ENCODE results near the gene CARD9.

The CARD9 gene

DNA sequence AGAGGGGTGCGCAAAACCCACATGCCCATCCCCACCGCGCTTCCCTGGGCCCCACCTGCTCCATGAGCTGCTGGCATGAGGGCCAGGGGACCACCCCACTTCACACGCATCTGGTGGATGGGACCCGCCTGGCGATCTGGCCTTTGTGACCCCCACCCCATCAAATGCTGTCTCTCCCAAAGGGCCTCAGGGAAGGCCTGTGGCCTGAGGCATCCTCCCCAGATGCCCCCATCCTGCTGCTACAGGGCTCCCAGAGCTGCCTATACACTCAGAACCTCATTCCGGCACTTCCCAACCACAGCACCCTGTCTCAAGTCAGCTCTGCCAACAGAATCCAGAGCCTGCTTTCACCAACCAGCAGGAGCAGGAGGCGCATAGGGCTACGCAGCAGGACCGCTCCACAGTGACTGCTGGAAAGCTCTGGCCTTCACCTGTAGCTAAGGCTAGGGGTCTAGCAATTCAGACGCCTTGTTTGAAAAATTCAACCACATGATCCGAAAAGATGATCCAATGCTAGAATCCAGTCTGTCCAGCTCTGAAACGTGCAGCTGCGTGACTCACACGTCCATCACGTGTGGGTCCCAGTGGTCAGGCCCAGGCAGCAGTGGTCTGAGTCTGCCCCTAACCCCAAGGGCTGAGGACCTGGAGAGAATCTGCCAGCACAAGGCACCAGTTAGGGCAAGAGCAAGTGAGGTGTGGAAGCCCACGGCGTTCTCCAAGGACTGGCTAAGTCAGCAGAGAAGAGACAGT, 27.9 kb upstream of the CARD9 start:
- DNase-seq, result no peak

DNA sequence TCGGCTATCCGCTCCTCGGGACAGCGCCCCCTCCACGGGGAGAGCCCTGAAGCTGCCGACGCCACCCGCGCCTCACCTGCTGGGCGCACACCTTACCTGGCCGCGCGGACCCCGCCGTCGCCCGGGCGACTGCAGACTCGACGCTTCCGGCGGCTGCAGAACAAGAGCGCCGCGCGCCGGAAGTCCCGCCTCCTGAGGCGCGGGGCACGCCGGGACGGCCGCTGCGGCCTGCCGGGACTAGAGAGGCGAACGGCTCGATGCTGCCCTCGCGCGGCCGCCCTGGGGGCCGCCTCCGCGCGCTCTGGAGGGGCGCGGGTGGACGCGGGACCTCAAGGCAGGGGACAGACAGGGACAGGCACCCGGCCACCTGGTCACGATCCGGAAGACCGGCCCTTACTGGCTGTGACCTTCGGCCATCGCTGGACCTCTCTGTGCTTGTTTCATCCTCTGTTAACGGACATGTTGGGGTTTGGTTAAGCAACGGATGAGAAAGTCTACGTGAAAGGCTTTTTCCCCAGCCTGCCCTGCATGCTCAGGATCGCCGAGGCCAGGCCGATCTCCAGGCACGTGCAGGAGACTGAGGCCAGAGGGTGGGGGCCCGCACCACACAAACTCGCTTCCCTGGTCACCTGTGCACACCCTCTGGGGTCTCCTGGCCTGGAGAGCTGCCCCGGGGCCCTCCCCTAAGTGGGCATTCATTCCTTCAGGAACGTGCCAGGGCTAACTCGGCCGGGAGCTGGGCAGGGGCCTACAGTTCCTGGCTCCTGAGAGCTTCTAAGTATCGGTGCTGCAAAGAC, 26.8 kb upstream of the CARD9 start, which contains the start of gene SNAPC4:
Gene SNAPC4 (minus strand): TSS at position 133 of the 797 bp plus-strand sequence. CDS start 1,742 bp downstream, outside the sequence.
- DNase-seq, result peak; percentile 53 to 79

DNA sequence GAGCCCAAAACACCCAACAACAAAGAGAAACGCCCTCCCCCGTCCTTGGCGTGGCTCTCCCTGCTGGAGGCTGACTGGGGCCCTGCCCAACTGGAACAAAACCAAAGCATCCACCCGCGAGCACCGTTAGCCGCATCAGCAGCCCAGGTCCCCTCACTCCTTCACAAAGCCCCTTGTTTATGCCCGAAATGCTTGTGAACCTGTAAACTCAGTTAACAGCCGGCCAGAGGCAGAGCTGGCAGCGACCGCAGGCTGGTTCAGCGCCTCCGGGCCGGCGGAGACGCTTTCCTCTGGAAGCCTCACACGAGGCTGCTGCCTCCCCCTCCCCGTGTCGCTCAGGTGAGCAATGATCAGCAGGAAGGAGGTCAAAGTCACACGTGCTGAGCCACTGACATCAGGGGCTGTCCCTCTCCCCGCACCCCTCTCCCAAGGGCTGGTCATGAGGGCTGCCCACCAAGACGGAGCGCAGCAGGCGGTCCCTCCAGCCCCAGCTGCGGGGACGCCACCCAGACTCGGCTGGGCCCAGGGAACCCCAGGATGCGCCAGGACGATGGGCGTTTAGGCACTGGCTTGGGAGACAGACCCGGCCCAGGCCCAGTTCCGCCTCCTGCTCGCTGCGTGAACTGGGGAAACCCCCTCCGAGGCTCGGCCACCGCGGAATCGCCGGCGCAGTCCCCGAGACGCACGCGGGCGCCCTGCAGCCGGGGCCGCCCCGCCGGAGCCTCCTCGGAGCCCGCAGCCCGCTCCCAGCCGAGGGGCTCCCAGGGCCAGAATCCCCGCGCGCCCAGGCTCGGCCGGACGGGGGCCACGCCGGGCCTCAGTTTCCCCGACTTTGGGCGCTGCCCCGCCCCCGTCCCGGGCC, 25.9 kb upstream of the CARD9 start:
- DNase-seq, result no peak

DNA sequence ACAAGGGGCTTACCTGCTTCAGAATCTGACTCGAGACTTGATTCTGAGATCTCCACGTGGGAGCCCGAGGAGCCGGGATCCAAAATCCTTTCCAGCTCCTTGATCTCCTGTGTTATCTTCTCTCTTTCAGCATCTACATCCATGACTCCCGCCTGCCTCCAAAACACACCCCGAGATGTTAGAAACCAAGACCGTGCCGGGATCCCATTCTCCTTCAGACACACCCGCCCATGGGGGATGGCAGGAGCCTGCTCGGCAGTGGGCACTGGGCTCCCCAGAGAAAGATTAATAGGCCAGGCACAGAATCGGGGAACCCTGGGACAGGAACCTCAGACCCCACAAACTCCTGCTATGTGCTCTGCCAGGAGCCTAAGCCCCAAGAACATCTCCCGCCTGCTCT, 24.8 kb upstream of the CARD9 start:
- no peak for DNase-seq

DNA sequence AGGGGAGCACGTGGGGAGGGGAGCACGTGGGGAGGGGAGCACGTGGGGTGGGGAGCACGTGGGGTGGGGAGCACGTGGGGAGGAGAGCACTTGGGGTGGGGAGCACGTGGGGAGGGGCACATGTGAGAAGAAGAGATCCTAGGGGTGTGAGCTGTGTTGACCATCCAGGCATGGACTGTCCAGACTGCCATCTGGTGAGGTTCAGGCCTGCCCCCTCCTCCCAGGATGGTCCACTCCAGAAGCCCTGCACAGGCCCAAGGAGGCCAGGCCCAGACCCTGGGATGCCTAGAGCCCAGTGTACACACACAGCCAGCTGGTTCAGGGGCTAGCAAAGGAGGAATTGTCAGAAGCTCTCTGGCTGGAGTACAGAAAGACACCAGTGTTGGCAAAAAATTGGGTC, 24.2 kb upstream of the CARD9 start:
- DNase-seq, result no peak

DNA sequence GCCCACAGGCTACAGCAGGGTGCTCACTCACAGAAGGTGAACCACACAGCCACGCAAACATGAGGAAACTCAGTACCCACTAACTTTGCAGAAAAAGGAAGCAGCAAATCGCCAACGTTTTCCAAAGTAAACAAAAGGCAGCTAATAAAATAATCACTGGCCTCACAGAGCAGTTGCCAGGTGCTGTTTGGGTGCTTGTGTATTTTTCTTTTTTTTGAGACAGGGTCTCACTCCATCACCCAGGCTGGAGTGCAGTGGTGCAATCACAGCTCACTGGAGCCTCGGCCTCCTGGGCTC, 22.7 kb upstream of the CARD9 start:
- no peak for DNase-seq

DNA sequence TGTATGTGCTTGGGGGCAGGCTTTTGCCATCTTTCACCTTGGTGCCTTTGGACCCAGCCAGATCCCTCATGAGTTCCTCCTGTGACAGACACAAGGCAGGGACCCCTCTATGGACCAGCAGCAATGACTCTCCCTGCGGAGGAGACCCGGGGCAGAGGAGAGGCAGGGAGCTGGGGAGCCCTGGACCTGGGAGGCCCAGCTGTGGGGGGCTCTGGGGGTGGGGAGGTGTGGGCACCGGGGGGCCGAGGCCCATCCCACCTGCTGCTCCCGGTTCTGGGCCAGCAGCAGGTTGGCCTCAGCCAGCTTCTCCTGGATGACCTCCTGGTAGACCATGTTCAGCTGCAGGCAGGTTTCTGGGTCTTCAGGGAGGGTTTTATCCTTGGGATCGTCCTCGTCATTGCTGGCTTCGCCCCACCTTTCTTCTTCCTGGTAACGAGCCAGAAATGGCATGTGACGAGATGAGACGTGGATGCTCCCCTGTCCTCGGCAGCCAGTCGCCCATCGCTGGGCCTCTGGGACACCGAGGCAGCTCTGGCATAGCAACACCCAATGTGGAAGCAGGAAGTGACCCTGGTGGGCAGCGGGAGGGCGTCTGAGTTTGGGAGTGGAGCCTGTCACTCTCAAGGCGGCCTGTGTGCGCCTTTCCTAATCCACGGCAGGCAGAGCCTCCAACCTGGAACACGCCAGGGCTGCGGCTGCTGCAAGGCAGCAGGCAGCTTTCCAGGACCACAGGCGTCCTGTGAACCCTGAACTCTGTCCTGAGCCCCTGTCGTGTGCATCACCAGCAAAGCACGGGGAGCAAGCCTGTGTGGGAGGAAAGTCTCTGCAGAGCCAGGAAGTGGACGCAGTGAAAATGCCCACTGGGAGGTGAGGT, 22.1 kb upstream of the CARD9 start:
- no peak for DNase-seq

DNA sequence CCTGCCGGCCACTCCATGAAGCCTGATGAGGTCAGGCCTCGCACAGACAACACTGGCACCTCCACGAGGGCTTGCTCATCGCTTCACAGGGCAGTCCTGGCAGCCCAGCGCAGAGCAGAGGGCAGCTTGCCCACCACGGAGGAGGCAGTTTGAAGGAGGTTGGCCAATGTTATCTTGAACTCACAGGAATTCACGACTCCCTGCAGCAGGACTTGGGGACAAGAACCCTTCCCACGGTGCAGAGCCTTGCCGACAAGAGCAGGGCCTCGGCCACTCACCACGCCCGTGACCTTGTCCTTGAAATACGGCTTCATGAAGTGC, 21.5 kb upstream of the CARD9 start:
- DNase-seq, result no peak

DNA sequence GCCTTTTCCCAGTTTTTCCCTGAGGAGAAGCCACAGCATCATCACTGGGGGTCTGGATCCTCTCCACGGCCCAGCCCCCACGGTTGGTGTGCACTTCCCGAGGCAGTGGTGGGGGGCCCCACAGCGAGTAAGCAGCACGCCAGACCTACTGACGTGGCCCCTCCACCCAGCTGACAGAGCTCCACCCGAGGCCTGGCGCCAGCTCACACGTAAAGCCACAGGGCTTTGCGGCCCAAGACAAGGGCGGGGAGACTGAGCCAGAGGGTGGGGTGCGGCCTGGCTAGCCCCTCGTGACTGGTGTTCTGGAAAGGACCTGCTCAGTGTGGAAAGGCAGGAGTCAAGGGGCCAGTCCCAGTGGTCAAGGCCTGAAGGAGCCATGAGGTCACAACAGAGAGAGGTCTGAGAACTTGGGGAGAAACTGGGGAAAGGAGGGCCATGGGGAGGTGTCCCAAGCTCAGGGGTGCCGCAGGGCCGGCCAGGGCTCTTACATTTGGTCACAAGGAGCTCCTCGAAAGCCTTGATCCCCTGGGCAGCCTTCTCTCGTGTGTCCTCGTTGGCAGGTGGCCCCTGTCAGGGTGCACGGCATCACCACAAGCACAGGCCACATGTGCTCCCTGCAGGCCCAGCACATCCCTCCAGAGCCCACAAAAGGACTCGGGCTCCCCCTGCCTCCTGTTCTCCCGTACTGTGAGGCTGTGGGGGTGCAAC, 21.0 kb upstream of the CARD9 start:
- DNase-seq, result no peak

DNA sequence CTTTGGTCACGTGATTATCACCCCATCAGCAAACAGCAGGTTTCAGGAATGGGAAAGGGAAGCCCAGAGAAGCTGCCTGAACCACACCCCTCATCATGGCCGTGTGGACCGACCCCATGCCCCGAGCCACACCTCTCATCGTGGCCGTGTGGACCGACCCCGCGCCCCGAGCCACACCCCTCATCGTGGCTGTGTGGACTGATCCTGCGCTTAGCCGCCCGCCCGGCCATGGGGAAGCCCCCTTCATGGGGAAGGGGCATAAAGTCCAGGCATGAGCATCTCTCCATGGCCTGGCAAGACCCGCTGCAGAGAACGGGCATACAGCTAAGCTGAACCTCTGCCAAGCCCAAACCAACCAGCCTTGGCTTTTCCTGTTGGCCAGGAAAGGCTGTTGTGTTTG, 20.1 kb upstream of the CARD9 start:
- DNase-seq, result no peak

DNA sequence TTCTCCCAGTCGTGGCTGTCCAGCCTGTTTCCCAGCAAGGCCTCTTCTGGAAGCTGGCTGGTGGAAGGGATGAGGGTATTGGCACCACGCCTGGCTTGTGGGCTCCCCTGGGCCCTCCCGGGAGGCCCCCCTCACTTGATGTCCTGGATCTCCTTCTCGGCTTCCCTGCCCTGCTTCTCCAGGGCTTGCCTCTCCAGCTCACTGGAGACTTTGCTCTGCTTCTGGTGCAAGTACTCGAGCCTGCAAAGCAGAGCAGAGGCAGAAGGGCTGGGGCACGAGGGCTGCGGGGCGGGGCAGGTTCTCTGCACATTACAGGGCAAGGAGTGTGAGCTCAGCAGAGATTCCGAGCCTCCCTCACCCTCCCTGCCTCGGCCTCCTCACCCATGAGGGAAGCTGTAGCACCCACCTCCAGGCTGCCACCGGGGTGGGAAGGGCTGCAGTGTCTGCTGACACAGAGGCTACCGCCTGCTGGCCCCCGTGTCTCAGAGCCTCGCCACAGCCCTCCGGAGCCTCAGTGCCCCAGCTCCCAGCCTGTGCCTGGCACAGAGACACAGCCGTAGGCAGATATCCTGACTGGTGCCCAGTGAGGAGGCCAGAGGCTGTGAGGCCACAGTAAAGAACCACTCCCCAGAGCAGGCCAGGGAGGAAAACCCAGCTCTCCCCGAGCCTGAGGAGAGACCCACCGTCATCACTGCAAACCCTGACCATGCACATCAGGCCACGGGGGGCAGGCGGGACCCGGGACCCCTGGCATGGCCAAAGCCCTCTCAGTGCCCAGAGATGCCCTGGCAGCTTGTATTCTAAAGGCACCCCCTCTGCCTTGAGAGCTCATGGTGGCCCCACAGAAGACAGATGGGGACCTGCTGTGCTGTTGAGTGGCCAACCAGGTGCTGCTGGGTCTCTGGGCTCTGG, 19.3 kb upstream of the CARD9 start:
- DNase-seq, result no peak

DNA sequence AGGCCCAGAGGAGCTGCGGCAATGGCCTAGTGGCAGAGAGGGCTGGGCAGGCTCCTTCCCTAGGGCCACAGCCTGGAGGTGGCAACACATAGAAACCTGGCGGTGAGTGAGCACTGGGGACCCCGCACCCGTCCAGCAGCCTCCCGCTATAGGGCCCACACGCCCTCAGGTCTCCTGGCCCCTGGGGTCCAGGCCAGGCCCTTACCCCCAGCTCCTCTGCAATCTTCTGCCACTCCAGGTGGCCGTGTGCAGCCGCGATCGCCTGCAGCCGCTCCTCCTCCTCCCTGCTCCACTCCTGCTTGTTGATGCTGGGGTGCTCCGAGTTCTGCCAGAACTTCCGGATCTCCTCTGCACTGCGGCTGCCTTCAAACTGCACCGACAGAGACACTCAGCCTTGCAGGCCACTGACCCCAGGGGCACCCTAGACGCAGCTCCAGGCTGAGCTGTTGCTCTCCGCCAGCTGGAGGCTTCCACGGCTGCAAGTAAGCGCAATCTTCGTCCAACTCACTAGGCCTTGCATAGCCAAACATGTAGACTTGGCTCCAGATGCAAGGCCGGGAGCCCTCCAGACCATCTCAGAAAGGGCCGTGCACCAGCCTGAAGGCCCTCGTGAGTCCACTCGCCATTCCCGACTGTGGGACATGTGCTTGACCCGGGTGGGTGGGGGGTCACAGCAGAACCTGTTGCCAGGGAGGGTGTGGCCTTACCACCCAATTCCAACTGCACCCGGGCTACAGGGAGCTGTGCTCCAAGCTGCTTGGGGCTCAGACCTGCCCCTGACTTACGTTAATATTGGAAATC, 18.5 kb upstream of the CARD9 start:
- DNase-seq, result no peak

DNA sequence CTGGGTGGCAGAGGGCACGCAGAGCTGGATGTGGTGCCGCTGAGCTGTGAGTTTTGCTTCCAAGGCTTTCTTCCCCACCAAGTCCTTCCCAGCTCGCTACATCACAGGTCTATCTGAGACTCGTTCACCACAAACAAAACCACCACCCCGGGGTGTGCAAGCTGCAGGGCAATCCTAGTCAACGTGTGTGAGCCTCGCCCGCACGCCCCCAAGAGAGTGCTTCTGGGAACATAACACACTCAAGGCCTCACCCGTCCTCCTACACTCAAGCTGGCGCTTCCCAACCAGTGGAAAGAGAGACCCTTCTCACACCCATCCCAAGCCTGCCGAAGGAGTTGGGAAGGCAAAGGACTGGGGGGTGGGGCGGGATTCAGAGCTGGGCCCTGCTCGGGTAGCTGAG, 15.9 kb upstream of the CARD9 start:
- no peak for DNase-seq

DNA sequence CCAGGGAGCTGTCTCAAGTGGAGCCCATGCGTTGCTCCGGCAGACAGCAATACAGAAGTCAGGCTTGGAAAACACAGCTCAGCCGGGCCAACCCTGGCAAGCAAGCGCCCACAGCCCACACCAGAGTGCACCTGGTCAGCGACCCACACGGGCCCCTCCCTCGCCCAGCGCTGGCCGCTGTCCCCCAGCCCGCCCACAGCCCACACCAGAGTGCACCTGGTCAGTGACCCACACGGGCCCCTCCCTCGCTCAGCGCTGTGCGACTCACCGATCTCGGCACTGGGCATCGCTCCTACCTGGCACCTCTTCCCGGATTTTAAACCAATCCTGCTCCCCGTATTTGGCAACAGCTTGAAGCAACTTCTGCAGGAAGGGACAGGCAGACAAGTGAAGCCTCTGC, 13.7 kb upstream of the CARD9 start:
- DNase-seq, result no peak

DNA sequence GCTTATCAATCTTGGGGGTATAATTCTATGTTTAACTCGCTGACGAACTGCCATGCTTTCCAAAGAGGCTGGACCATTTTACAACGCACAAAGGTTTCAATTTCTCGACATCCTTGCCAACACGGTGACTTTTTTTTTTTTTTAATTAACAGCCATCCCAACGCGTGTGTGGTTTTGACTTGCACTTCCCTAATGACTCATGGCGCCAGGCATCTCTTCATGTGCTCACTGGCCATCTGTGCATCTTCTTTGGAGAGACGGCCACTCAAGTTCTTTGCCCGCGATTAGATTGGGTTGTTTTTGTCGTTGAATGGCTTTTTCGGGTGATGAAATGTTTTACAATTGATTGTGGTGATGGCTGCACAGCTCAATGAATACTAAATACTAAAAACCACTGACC, 12.5 kb upstream of the CARD9 start:
- DNase-seq, result no peak

DNA sequence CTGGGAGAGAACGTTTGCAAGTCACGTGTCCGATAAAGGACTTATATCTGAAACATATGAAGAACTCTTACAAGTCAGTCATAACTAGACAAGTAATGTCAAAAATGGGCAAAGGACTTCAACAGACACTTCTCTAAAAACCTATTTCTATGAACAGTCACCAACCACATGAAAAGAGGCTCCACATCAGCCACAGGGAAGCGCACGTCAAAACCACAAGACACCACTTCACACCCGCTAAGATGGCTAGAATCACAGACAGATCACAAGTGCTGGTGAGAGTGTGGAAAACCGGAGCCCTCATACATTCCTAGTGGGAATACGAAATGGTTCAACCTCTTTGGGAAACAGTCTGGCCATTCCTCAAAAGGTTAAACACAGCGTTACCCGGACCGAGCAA, 11.5 kb upstream of the CARD9 start:
- no peak for DNase-seq

DNA sequence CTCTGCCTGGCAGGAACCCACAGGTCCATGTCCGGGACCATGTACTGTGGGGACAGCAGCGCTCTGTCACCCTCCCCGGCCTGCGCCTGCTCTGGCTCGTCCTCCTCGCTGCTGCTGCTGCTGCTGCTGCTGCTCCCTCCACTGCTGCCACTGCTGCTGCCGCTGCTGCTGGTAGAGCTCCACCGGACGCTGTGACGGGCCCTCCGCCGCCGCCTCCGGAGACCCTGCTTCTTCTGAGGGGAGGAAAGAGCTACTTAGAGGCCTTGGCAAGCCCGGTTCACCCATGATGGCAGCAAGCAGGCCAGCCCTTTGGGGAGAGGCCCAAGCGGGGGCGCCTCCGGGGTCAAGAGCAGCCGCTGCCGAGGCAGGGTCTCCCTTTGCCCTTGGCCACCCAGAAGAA, 10.0 kb upstream of the CARD9 start:
- DNase-seq, result no peak

DNA sequence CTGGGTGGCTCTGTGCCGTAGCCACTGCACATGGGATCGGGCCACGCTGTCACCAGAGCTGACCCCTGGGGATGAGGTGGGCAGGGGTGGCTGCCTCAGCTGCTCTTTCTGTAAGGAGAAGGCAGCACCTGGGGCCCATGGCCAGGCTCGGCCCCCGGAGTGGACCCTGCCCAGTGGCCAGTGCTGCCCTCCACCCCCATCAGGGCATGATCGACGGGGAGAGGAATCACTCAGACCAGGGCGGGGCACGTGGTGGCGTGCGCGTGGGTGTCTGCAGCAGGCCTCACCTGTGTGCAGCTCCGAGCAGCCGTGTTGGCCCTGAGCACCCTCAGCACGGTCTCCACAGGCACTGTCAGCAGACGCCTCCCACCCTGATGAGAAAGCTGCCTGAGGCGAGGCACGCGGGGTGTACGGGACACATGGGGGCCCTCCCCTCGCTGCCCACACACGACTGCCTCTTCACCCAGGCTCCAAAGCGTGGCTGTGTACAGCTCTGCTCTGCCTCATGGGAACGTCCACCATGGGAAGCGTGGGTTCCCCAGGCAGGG, 8.6 kb upstream of the CARD9 start:
- no peak for DNase-seq

DNA sequence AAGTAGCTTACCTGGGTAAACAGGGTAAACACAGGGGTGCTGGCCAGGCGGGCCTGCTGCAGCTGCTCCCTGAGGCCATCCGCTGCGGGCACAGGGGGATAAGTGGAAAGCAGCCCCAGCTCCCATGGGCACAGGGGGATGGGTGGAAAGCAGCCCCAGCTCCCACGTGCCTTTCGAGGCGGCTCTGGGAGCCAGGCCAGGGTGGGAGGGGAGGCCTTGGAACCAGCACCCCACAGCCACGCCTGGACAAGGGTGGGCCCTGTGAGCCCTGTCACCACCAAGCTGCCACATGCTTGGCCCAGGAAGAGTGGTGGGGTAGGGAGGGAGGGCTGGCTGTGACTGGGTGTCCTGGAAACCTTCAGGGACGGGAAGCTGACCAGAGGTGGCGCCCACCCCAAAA, 7.8 kb upstream of the CARD9 start:
- DNase-seq, result no peak

DNA sequence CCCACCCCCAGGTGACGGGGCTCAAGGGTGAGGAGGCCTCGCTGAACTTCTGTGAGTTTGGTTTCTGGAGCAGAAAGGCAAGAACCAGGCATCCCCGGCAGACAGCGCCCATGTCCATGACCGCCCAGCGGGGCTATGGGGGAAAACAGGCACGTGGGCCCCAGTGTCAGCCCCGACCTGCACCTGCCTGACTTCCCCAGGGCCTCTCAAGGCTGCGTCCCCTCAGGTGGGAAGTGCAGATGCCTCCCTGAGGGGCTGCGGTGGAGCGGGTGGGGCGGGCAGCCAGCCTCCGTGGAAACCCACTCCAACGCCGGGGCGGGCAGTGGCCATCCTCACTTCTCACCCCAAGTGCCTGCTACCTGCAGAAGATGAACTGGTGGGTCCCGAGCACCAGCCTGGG, 6.9 kb upstream of the CARD9 start:
- DNase-seq, result no peak

Data from hippocampal formation (tissue), 2 donors.